HepG2 (cell line): ENCODE data around the gene LPCAT4. TPM values are rescaled to one million over a fixed set of nuclear protein-coding genes. Genes with fewer than 3 reads are reported as not detected.
A peak's percentile ranks its signal among the peaks of the same experiment; 100 is the strongest.

Experiments used
- AGO2 ChIP-seq: fragments of 200-400 bp; formaldehyde crosslinking; optimal IDR thresholded peaks from 2 replicates; pipeline ENCODE3; 2017; ENCODE audit warnings: mild to moderate bottlenecking, low read depth, low read length, moderate library complexity
- ASH2L ChIP-seq: fragments of 300-600, 200-600 bp; sonication (generic); IDR thresholded peaks from 2 replicates; pipeline ENCODE4 v1.7.0; 2017; ENCODE audit warnings: low read depth, mild to moderate bottlenecking, moderate library complexity, mixed read lengths, low read length; ENCODE audit not compliant: insufficient read length
- BCLAF1 ChIP-seq: fragments of 450-650 bp; IDR thresholded peaks from 2 replicates; pipeline ENCODE4 v1.6.1; 2017; ENCODE audit warnings: mild to moderate bottlenecking
- CHCHD3 ChIP-seq: sonication (generic); formaldehyde crosslinking; IDR thresholded peaks from 2 replicates; pipeline ENCODE4 v1.8.0; 2022; ENCODE audit warnings: mild to moderate bottlenecking, missing genetic modification reagents, moderate library complexity
- DR1 ChIP-seq: sonication (generic); formaldehyde crosslinking; IDR thresholded peaks from 2 replicates; pipeline ENCODE4 v1.8.0; 2021; ENCODE audit warnings: mild to moderate bottlenecking, missing genetic modification reagents, inconsistent platforms
- DRAP1 ChIP-seq: IDR thresholded peaks from 2 replicates; pipeline ENCODE4 v1.6.1; 2016; ENCODE audit warnings: missing genetic modification reagents, missing compliant biosample characterization
- HNF4A ChIP-seq: sonication (generic); formaldehyde crosslinking; IDR thresholded peaks from 2 replicates; pipeline ENCODE4 v1.4.0; 2020; ENCODE audit warnings: missing genetic modification reagents
- HNF4G ChIP-seq, 2 experiments: sonication (generic) in 1 of 2; formaldehyde crosslinking in 1 of 2; IDR thresholded peaks; 2 replicates each; pipeline versions ENCODE4 v1.4.0 to v1.6.1; 2011 to 2020; ENCODE audit warnings: borderline replicate concordance in 2 of 2, low read depth in 2 of 2, mild to moderate bottlenecking in 2 of 2, low read length in 1 of 2, missing genetic modification reagents in 1 of 2, moderate library complexity in 1 of 2
- HOXA5 ChIP-seq: sonication (generic); formaldehyde crosslinking; IDR thresholded peaks from 2 replicates; pipeline ENCODE4 v1.4.0; 2020; ENCODE audit warnings: missing genetic modification reagents
- HOXD1 ChIP-seq: sonication (generic); formaldehyde crosslinking; IDR thresholded peaks from 2 replicates; pipeline ENCODE4 v1.5.0; 2020; ENCODE audit warnings: missing genetic modification reagents
- MEIS2 ChIP-seq: sonication (generic); formaldehyde crosslinking; IDR thresholded peaks from 2 replicates; pipeline ENCODE4 v1.9.0; 2021; ENCODE audit warnings: mild to moderate bottlenecking, missing genetic modification reagents
- NFE2L2 ChIP-seq: fragments of 150-350 bp; IDR thresholded peaks from 2 replicates; pipeline ENCODE4 v1.6.1; 2014; ENCODE audit warnings: low read length
- PAF1 ChIP-seq: IDR thresholded peaks from 2 replicates; pipeline ENCODE4 v1.6.1; 2016; ENCODE audit warnings: missing genetic modification reagents, missing compliant biosample characterization
- PATZ1 ChIP-seq: sonication (generic); formaldehyde crosslinking; IDR thresholded peaks from 2 replicates; pipeline ENCODE4 v1.4.0; 2020; ENCODE audit warnings: missing genetic modification reagents
- PBX2 ChIP-seq: IDR thresholded peaks from 2 replicates; pipeline ENCODE4 v1.6.1; 2016; ENCODE audit warnings: control low read depth
- PRMT3 ChIP-seq: sonication (generic); formaldehyde crosslinking; IDR thresholded peaks from 2 replicates; pipeline ENCODE4 v1.8.1; 2022; ENCODE audit warnings: low read depth, mild to moderate bottlenecking, moderate library complexity, missing genetic modification reagents, borderline replicate concordance
- TBX3 ChIP-seq: fragments of 450-650 bp; IDR thresholded peaks from 2 replicates; pipeline ENCODE4 v1.6.1; 2017; ENCODE audit warnings: antibody characterized with exemption, mild to moderate bottlenecking, inconsistent platforms, borderline replicate concordance
- YEATS2 ChIP-seq: sonication (generic); formaldehyde crosslinking; IDR thresholded peaks from 2 replicates; pipeline ENCODE4 v1.4.0; 2020; ENCODE audit warnings: missing genetic modification reagents, borderline replicate concordance
- ZFP90 ChIP-seq: sonication (generic); formaldehyde crosslinking; IDR thresholded peaks from 2 replicates; pipeline ENCODE4 v1.8.0; 2022; ENCODE audit warnings: missing genetic modification reagents, mild to moderate bottlenecking, inconsistent platforms, borderline replicate concordance
- ZNF143 ChIP-seq: sonication (generic); formaldehyde crosslinking; IDR thresholded peaks from 2 replicates; pipeline ENCODE4 v1.4.0; 2020; ENCODE audit warnings: missing genetic modification reagents
- ZNF225 ChIP-seq: sonication (generic); formaldehyde crosslinking; IDR thresholded peaks from 2 replicates; pipeline ENCODE4 v1.4.0; 2020; ENCODE audit warnings: mild to moderate bottlenecking, missing genetic modification reagents
- ZNF446 ChIP-seq: sonication (generic); formaldehyde crosslinking; IDR thresholded peaks from 2 replicates; pipeline ENCODE4 v1.5.0; 2020; ENCODE audit warnings: mild to moderate bottlenecking, missing genetic modification reagents
- ZNF572 ChIP-seq: sonication (generic); formaldehyde crosslinking; IDR thresholded peaks from 2 replicates; pipeline ENCODE4 v1.5.1; 2020; ENCODE audit warnings: mild to moderate bottlenecking, missing genetic modification reagents
- polyA plus RNA-seq, 8 experiments: library from polyadenylated mRNA; depleted of rRNA in 3 of 8; stranded (reverse) in 7 of 8; unstranded in 1 of 8; fragments of >200 nt; fragmentation: Illumina TruSeq in 4 of 8; extraction: Trizol in 4 of 8; gene quantifications; 2 replicates each; pipeline versions ENCODE4 v1.2.1 to v1.2.3, GENCODE V29; 2011 to 2016; ENCODE audit warnings: low read depth in 4 of 8, missing spikeins in 1 of 8, mixed read lengths in 1 of 8; ENCODE audit not compliant: insufficient read depth in 1 of 8
- total RNA-seq, 5 experiments: library from RNA; depleted of rRNA; stranded (reverse); fragments of >200 nt; fragmentation: Illumina TruSeq; extraction: Trizol; gene quantifications; 2 replicates each; pipeline ENCODE4 v1.2.3, GENCODE V29; 2016; ENCODE audit warnings: low read depth in 1 of 5

The LPCAT4 gene
- total and polyA plus RNA-seq, 2 of the 13 experiments (the other 11 are each of a cell fraction or from before 2014, with no cell fraction given): 8.1 to 57.1 TPM

- TF ChIP-seq HOXA5 (CRISPR knock-in tag) (0 out of 2 replicates have a peak, but pooled peaks have one; percentile 35), PATZ1 (CRISPR knock-in tag) (peak; percentile 60), ZNF446 (no peak), ZNF225 (CRISPR knock-in tag) (0 out of 2 replicates have a peak, but pooled peaks have one; percentile 40), BCLAF1 (no peak), DRAP1 (CRISPR knock-in tag) (no peak), PRMT3 (CRISPR knock-in tag) (no peak), MEIS2 (CRISPR knock-in tag) (peak; percentile 56; the same call in 1 of the 2 replicates), CHCHD3 (CRISPR knock-in tag) (no peak), HNF4G (IDR thresholded peaks at IDR 0.05; ENCODE audit: borderline replicate concordance, low read depth, low read length) (no peak), HNF4G (CRISPR knock-in tag; IDR thresholded peaks at IDR 0.05; ENCODE audit: borderline replicate concordance, low read depth) (no peak), ZFP90 (CRISPR knock-in tag) (peak; percentile 31; the same call in 1 of the 2 replicates), HOXD1 (CRISPR knock-in tag) (0 out of 2 replicates have a peak, but pooled peaks have one; percentile 33), ZNF143 (CRISPR knock-in tag) (peak; percentile 90), ASH2L (peak; percentile 90), TBX3 (no peak), NFE2L2 (no peak), YEATS2 (no peak), HNF4A (CRISPR knock-in tag) (no peak), DR1 (CRISPR knock-in tag) (no peak), ZNF572 (CRISPR knock-in tag) (no peak), PAF1 (CRISPR knock-in tag) (no peak), PBX2 (CRISPR knock-in tag) (no peak), AGO2 (peak; percentile 96)
These were observed 29.3 kb downstream of the LPCAT4 start, which contains the start of gene SLC12A6 (continued) for GRCh38 chr15:34337557-34338306.
